Muscle layer of colon (tissue), 2 donors: Measurements from ENCODE around the gene KCTD1.

Experiments
- H3K27ac ChIP-seq: one replicate; pipeline ENCODE4 v1.7.0; 2013; ENCODE audit warnings: low read depth, mild to moderate bottlenecking, low read length, moderate library complexity
- H3K27me3 ChIP-seq, 2 donors: one replicate each; pipeline ENCODE4 v1.7.0; 2013; ENCODE audit warnings: low read length in 2 of 2, mild to moderate bottlenecking in 2 of 2; ENCODE audit not compliant: insufficient read depth in 2 of 2, control insufficient read depth in 1 of 2
- H3K36me3 ChIP-seq: one replicate; pipeline ENCODE4 v1.7.0; 2013; ENCODE audit warnings: mild to moderate bottlenecking, low read length; ENCODE audit not compliant: insufficient read depth
- H3K4me1 ChIP-seq: one replicate; pipeline ENCODE4 v1.7.0; 2013; ENCODE audit warnings: mild to moderate bottlenecking, low read length; ENCODE audit not compliant: insufficient read depth
- H3K4me3 ChIP-seq, 2 donors: one replicate each; pipeline ENCODE4 v1.7.0; 2013; ENCODE audit warnings: low read length in 2 of 2, low read depth in 1 of 2, mild to moderate bottlenecking in 1 of 2, moderate library complexity in 1 of 2
- H3K9ac ChIP-seq: one replicate; pipeline ENCODE4 v1.7.0; 2013; ENCODE audit warnings: low read length
- H3K9me3 ChIP-seq: one replicate; pipeline ENCODE4 v1.7.0; 2013; ENCODE audit warnings: mild to moderate bottlenecking, low read length
- donor health status: abdominal sarcoma.
- donor health status: Adenocarcinoma of cecum.

The KCTD1 gene

DNA sequence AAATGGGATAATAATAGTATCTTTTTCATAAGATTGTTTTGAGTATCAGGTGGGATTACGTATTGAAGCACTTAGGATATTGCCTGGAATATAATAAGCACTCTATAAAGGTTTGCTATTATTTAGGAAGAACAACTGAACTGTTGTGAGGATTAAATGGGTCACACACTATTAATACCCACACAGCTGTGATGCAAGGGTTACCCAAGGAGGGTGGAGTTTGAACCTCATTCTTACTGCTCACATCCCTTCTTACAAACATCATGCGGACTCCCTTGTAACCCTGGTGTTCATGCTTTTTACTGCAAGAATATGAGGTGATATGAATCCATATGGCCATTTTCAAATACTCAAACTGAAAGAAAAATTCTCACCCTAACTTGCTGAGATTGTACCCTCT lies 113.5 kb downstream of the KCTD1 start:
- Histone ChIP-seq H3K9me3 (no peaks in the 10 kb centered on the region), H3K27ac (no peak overlapping the region), H3K27me3 (no peaks in the 10 kb centered on the region), H3K9ac (no peak overlapping the region), H3K4me1 (no peaks in the 10 kb centered on the region), H3K4me3 (no peak overlapping the region), H3K36me3 (no peaks in the 10 kb centered on the region)

DNA sequence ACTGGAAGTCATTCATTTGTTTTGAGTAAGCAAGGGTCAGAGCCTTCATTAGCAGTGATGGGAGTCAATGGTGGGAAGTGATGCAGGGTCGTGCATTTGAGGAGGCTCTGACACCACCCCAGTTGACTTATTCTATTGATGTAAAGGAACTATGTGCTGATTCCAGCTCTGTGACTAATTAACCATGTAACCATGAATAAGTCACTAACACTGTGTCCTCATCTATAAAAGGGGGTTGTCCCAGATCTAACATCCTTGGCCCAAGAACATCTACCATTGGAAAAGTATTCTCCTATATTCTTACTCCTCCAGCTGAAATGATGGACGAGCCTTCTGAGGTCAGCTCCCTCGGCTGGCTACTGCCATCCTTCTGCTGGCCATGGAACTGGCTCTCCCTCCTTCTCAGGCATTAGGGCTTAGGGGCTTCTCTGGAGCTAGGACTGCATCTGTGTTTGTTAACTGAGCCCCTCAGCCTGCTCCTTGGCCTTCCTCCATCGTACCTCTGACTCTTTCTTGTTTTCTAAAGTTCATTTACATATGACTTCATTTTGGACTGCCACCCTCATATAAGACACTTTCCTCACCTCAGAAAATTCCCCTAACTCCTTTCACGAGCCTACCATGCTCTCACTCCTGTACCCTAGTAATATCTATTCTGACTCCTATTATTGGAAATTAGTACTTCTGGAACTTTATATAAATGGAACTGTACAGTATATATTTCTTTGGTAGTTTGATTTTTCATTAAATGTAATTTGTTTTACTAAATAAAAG lies 115.5 kb downstream of the KCTD1 start:
- no peaks in the 10 kb centered on the region for H3K27me3 ChIP-seq
- no peak overlapping the region for H3K9ac ChIP-seq
- no peaks in the 10 kb centered on the region for H3K4me1 ChIP-seq
- no peaks in the 10 kb centered on the region for H3K36me3 ChIP-seq
- H3K4me3 ChIP-seq: no peak overlapping the region
- no peak overlapping the region for H3K27ac ChIP-seq
- no peaks in the 10 kb centered on the region for H3K9me3 ChIP-seq

DNA sequence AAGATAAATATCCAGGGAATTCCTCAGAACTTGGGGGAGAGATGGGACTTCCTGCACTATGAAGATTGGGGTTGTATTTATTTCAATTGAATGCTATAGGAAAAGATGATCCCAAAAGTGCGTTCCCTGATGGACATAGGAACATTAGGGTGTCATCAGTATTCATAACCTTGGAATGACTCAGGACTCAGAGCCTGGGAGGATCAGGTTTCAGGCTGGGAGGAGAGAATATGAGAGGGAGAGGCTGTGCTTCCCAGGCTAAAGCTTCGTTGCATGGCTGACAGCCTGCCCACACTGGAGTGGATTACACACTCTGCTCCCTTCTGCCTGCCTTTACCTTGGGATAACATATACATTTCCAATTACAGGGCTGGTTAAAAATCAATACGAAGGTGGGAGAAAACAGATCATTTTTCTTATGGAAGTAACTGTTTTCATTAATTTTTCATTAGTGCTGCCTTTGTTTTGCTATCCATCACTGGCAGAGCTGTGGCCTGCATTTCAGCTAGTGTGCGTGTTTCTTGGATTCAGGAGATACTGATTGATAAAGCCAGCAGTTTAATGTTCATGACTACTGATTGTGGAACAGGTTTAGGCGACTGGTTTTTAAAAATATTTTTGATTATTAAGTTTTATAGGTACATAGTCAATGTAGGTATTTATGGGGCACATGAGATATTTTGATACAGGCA lies 118.7 kb downstream of the KCTD1 start:
- Histone ChIP-seq H3K4me3 (no peak overlapping the region), H3K4me1 (no peaks in the 10 kb centered on the region), H3K9me3 (no peaks in the 10 kb centered on the region), H3K27me3 (no peaks in the 10 kb centered on the region), H3K27ac (no peak overlapping the region), H3K9ac (no peak overlapping the region), H3K36me3 (no peaks in the 10 kb centered on the region)

DNA sequence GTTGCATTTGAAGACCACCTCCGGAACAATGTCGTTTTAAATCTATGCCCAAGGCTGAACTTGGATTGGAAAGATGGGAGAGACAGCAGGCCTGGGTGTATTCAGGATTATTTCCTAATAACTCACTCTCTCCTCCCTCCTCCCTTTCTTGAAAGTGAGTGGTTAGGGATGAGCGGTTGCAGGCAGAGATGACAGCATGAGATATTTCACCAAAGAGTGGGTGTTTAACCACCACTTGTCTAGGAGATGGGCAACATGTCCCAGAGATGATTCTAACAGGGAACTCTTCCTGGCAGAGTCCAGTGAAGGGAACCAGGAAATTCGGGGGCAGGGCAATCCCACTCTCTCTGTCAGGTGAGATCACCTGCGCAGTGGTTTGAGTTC lies 123.2 kb downstream of the KCTD1 start:
- Histone ChIP-seq H3K36me3 (no peaks in the 10 kb centered on the region), H3K27ac (no peak overlapping the region), H3K4me1 (no peaks in the 10 kb centered on the region), H3K9me3 (no peaks in the 10 kb centered on the region), H3K4me3 (no peak overlapping the region), H3K27me3 (no peaks in the 10 kb centered on the region), H3K9ac (no peak overlapping the region)

DNA sequence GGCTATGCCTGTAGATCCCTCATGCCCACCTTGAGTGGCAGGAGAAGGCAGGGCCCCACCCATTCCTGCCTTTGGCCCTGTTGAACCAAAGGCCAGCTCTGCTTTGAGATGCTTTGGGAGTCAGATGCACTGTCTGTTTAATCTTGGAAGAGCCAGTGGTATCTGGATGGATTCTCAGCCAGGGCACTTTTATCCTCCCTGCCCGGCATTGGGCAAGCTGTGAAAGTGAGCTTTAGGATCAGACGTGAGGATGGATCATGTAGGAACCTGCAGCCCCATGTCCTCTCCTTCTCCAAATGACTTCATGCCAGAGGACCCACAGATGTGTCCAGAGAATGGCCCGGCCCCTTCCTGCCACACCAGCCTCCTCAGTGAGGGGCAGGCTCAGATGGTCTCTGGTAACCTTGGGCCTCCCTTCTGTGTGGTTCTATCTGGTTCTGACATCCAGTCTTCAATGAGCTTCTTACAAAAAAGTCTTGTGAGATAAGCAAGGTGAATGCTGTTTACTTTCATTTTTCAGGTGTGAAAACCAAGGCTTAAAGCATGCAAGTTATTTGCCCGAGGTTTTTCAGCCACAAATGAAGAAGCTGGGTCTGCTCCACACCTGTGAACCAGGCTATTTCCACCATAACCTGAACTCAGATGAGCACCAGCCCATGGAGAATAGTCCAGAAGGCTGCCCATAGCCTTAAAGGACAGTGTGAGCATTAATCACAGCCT lies 123.8 kb downstream of the KCTD1 start:
- H3K9me3 ChIP-seq: no peaks in the 10 kb centered on the region
- no peaks in the 10 kb centered on the region for H3K4me1 ChIP-seq
- H3K36me3 ChIP-seq: no peaks in the 10 kb centered on the region

DNA sequence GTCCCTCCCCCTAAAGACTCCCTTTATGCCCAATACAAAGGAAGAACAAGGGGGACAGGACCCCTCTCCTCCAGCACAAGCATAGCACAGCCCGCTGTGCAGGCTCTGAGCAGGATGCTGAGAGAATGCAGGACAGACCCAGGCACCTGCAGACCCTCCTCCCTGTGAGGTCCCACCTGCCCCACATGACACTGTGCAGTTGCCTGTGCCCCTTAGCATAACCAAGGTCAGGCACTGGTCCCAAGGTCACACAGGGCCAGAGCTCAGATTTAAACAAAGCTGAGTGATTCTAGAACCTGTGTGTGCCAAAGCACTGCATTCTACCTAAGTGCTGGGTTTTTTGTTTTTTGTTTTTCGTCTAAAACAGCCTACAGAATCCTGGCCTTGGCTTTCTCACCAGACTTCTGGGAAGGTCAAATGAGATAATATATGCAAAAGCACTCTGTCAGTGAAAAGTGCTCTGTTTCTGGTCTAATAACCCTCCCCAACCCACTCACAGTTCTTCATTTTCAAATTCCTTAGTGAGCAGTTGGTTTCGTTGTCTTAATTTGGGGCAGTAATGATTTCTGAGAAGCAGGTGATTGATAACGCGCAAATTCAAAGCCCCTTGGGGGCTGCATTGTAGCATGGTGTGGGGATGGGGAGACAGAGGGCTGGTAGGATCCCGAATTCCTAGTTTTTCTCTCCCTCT lies 125.7 kb downstream of the KCTD1 start:
- H3K27ac ChIP-seq: no peak overlapping the region
- H3K27me3 ChIP-seq: no peaks in the 10 kb centered on the region
- no peaks in the 10 kb centered on the region for H3K9me3 ChIP-seq
- H3K4me1 ChIP-seq: no peaks in the 10 kb centered on the region
- no peak overlapping the region for H3K4me3 ChIP-seq
- H3K9ac ChIP-seq: no peak overlapping the region
- no peaks in the 10 kb centered on the region for H3K36me3 ChIP-seq

More for the DNA sequence above, 123.8 kb downstream of the KCTD1 start:
- H3K27me3 ChIP-seq: no peaks in the 10 kb centered on the region
- H3K4me3 ChIP-seq: no peak overlapping the region
- no peak overlapping the region for H3K9ac ChIP-seq
- no peak overlapping the region for H3K27ac ChIP-seq

DNA sequence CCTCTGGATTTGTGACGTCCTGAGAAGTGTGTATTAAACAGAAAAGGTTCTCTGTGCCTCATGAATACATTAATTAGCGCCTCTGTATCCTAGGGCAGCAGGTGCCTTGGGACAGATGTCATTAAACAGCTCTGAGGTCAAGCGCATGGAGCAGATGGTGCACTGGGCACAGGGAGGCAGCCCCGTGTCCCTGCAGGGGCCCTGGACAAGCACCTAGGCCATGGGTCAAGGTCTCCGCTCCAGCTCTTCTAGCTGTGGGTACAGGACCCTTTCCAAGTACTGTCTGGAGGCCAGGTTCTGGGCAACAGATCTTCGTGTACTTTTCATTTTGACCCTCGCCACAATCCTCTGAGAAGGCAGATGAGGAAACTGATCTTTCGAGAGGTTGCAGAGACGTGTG lies 126.4 kb downstream of the KCTD1 start:
- H3K36me3 ChIP-seq: no peaks in the 10 kb centered on the region
- no peaks in the 10 kb centered on the region for H3K4me1 ChIP-seq
- H3K9me3 ChIP-seq: no peaks in the 10 kb centered on the region
- no peak overlapping the region for H3K27ac ChIP-seq
- H3K4me3 ChIP-seq: no peak overlapping the region
- H3K9ac ChIP-seq: no peak overlapping the region
- H3K27me3 ChIP-seq: no peaks in the 10 kb centered on the region

DNA sequence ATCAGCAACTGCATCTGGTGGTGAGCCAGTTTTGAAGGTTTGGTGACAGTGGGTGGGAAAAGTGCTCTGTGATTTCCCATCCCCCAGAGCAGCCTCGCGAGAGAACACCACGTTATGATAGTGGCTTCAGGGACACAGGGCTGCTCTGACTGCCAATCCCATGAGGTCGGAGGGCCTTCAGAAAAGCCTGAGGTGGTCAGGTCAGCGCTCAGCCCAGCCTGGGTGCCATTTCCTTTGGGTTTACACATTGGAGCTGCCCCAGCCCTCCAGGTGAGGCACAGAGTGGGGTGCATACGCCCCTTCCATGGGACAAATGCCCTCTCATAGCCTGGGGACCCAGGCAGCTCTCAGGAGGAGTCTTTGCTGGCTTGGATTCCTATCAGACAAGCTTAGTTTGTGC lies 126.8 kb downstream of the KCTD1 start:
- Histone ChIP-seq H3K36me3 (no peaks in the 10 kb centered on the region), H3K9ac (no peak overlapping the region), H3K4me3 (no peak overlapping the region), H3K4me1 (no peaks in the 10 kb centered on the region), H3K27me3 (no peaks in the 10 kb centered on the region), H3K9me3 (no peaks in the 10 kb centered on the region), H3K27ac (no peak overlapping the region)

DNA sequence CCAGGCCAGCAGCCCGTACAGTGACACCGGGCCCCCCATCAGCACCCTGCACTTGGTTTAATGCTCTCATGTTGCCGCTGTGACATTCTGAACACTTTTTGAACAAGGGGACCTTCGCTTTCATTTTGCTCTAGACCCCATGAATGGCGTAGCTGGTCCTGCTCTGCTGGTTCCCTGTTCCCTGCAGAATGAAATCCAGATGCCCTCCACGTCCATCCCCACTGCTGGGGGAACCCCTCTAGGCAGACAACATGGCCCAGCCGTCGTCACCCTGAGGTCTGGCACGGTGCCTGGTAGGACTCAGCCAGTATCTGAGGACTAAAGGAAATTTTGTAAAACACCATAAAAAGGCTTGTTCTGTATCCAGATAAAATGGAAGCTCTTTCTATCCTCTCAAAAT lies 128.6 kb downstream of the KCTD1 start:
- Histone ChIP-seq H3K4me3 (no peak overlapping the region), H3K27me3 (no peaks in the 10 kb centered on the region), H3K36me3 (no peaks in the 10 kb centered on the region), H3K27ac (no peak overlapping the region), H3K4me1 (no peaks in the 10 kb centered on the region), H3K9me3 (no peaks in the 10 kb centered on the region), H3K9ac (no peak overlapping the region)

DNA sequence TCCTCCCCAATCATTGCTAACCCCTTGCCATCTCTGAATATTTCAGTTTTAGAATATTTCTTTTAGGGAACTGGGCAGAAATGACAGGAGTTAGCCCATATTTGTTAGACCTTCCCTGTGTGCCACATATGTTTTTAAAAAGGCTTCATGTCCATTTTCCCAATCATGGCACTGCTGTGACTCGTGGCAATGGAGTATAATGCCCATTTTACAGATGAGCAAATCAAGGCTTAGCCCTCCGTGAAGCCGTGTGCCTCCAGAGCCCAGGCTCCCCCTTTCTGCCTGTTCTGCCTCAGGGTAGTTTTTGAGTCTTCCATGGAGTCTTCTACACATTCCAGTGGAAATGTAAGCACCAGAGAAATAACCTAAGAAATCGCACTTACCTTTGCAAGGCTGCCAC lies 130.1 kb downstream of the KCTD1 start:
- Histone ChIP-seq H3K9me3 (no peaks in the 10 kb centered on the region), H3K36me3 (no peaks in the 10 kb centered on the region)

DNA sequence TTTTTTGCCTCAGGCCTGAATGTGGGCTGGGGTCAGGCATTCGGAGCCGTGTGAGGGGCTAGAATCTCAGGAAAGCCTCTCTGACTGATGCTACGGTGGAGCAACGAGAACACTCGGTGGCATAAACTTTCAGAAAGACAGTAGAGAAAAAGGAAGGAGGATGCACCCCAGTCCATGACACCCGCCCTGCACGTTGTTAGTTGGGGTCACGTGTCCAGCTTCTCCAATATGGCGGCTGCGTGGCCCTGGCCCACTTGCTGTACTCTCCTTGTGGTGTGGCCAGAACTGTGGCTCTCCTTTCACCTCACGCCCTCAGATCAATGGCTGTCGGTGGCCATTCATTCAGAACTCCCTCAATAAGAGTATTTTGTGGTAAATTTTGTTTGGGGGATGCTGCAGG lies 131.2 kb downstream of the KCTD1 start:
- Histone ChIP-seq H3K4me1 (no peaks in the 10 kb centered on the region), H3K36me3 (no peaks in the 10 kb centered on the region), H3K9me3 (no peaks in the 10 kb centered on the region), H3K9ac (no peak overlapping the region), H3K27ac (no peak overlapping the region), H3K4me3 (no peak overlapping the region), H3K27me3 (no peaks in the 10 kb centered on the region)

More for the DNA sequence above, 130.1 kb downstream of the KCTD1 start:
- Histone ChIP-seq H3K9ac (no peak overlapping the region), H3K4me1 (no peaks in the 10 kb centered on the region), H3K27ac (no peak overlapping the region), H3K27me3 (no peaks in the 10 kb centered on the region), H3K4me3 (no peak overlapping the region)
